ENCODE results near the gene APOBEC3G. TPM values are rescaled to one million over a fixed set of nuclear protein-coding genes. Genes with fewer than 3 reads are reported as not detected.
"Not testable (repeated sequence)": the region's sequence is repeated elsewhere in the genome, so short reads cannot be mapped to it uniquely, and the experiment has no call there.

APOBEC3G gene
- polyA plus RNA-seq, 3 donors, result 33.3 to 73.6 (median 64.5) TPM

GRCh38 chr22:39068033-39068785 is 8.9 kb upstream of the APOBEC3G start:
- Histone ChIP-seq H3K9me3 (replicated peaks in 1 of 2; ENCODE audit: control insufficient read depth in 1 of 2, insufficient read depth in 1 of 2, low read length in 2 of 2) (no peaks in the 10 kb centered on the region), H3K27me3 (ENCODE audit: control insufficient read depth in 2 of 2, insufficient read depth in 2 of 2, low read length in 2 of 2) (no peaks in the 10 kb centered on the region), H3K4me3 (replicated peaks in 1 of 3; ENCODE audit: low read depth in 2 of 3, low read length in 3 of 3) (no peak overlapping the region), H3K9ac (ENCODE audit: insufficient read depth, low read length, poor library complexity, severe bottlenecking) (no peak overlapping the region), H3K4me1 (ENCODE audit: control insufficient read depth in 1 of 2, insufficient read depth in 2 of 2, low read length in 2 of 2) (peaks cover 19 to 25% of the 10 kb centered on the region in 2 donors), H3K4me2 (replicated peaks; ENCODE audit: extremely low read depth, low read length, poor library complexity, severe bottlenecking) (no peak overlapping the region), H3K27ac (ENCODE audit: low read depth in 1 of 2, low read length in 2 of 2) (no peak overlapping the region), H3K36me3 (replicated peaks in 1 of 2; ENCODE audit: control insufficient read depth in 1 of 2, insufficient read depth in 2 of 2, low read length in 2 of 2) (no peaks in the 10 kb centered on the region), H2AFZ (ENCODE audit: insufficient read depth, low read depth, low read length, poor library complexity, severe bottlenecking) (no peak overlapping the region), H3K79me2 (ENCODE audit: insufficient read depth, low read length) (no peaks in the 10 kb centered on the region), H4K20me1 (ENCODE audit: insufficient read depth, low read length) (no peaks in the 10 kb centered on the region)
- peaks cover 14% of the 10 kb centered on the region for H3K4me1 Mint-ChIP-seq
- peaks cover 0 to 4% (median 4%) of the 10 kb centered on the region in 3 donors for H3K27me3 Mint-ChIP-seq (ENCODE audit: low read depth in 3 of 3)
- no peak overlapping the region for H3K4me3 Mint-ChIP-seq
- H3K27ac Mint-ChIP-seq, result peak overlapping the region in 1 of 7 donors; percentile 27
- WGBS (ENCODE audit: insufficient coverage), result 89% methylated on average over 9 of the region's 13 CpGs
- no peak for TF ChIP-seq CTCF (IDR thresholded peaks at IDR 0.05)
- no peaks in the 10 kb centered on the region for H3K36me3 Mint-ChIP-seq
- no peak for DNase-seq
- H3K9me3 Mint-ChIP-seq, result no peaks in the 10 kb centered on the region
- intact Hi-C loops (cut with micrococcal nuclease), result no loop called here

GRCh38 chr22:39070186-39070585 is 6.9 kb upstream of the APOBEC3G start:
- no peaks in the 10 kb centered on the region for H3K36me3 ChIP-seq (replicated peaks in 1 of 2; ENCODE audit: control insufficient read depth in 1 of 2, insufficient read depth in 2 of 2, low read length in 2 of 2)
- WGBS (ENCODE audit: insufficient coverage), result 93% methylated on average over 4 of the region's 7 CpGs
- no peak for DNase-seq
- no peaks in the 10 kb centered on the region for H3K79me2 ChIP-seq (ENCODE audit: insufficient read depth, low read length)
- no peak overlapping the region for H2AFZ ChIP-seq (ENCODE audit: insufficient read depth, low read depth, low read length, poor library complexity, severe bottlenecking)
- peaks cover 0 to 2% (median 0%) of the 10 kb centered on the region in 3 donors for H3K27me3 Mint-ChIP-seq (ENCODE audit: low read depth in 3 of 3)
- H3K4me3 ChIP-seq (replicated peaks in 1 of 3; ENCODE audit: low read depth in 2 of 3, low read length in 3 of 3), result no peak overlapping the region
- no peak for TF ChIP-seq CTCF (IDR thresholded peaks at IDR 0.05)
- peaks cover 9% of the 10 kb centered on the region for H3K4me1 Mint-ChIP-seq
- H3K9me3 Mint-ChIP-seq, result no peaks in the 10 kb centered on the region
- peaks cover 9 to 16% of the 10 kb centered on the region in 2 donors for H3K4me1 ChIP-seq (ENCODE audit: control insufficient read depth in 1 of 2, insufficient read depth in 2 of 2, low read length in 2 of 2)
- H3K27ac ChIP-seq (ENCODE audit: low read depth in 1 of 2, low read length in 2 of 2), result no peak overlapping the region
- H3K9ac ChIP-seq (ENCODE audit: insufficient read depth, low read length, poor library complexity, severe bottlenecking), result no peak overlapping the region
- H3K36me3 Mint-ChIP-seq, result no peaks in the 10 kb centered on the region
- H3K9me3 ChIP-seq (replicated peaks in 1 of 2; ENCODE audit: control insufficient read depth in 1 of 2, insufficient read depth in 1 of 2, low read length in 2 of 2), result no peaks in the 10 kb centered on the region
- intact Hi-C loops (cut with micrococcal nuclease), result no loop called here
- no peaks in the 10 kb centered on the region for H4K20me1 ChIP-seq (ENCODE audit: insufficient read depth, low read length)
- no peak overlapping the region for H3K27ac Mint-ChIP-seq
- H3K4me2 ChIP-seq (replicated peaks; ENCODE audit: extremely low read depth, low read length, poor library complexity, severe bottlenecking), result no peak overlapping the region
- no peak overlapping the region for H3K4me3 Mint-ChIP-seq
- H3K27me3 ChIP-seq (ENCODE audit: control insufficient read depth in 2 of 2, insufficient read depth in 2 of 2, low read length in 2 of 2), result no peaks in the 10 kb centered on the region

- peak overlapping the region in 1 of 2 donors; percentile 70 for H3K4me3 Mint-ChIP-seq
- DNase-seq, result peak in 1 of 3 donors; percentile 28
- H3K27me3 ChIP-seq (ENCODE audit: control insufficient read depth in 2 of 2, insufficient read depth in 2 of 2, low read length in 2 of 2); H3K9me3 ChIP-seq (replicated peaks in 1 of 2; ENCODE audit: control insufficient read depth in 1 of 2, insufficient read depth in 1 of 2, low read length in 2 of 2); H4K20me1 ChIP-seq (ENCODE audit: insufficient read depth, low read length); H3K27me3 Mint-ChIP-seq (ENCODE audit: low read depth in 3 of 3); H3K9me3 Mint-ChIP-seq; intact Hi-C loops (cut with micrococcal nuclease); H3K79me2 ChIP-seq (ENCODE audit: insufficient read depth, low read length); H3K36me3 ChIP-seq (replicated peaks in 1 of 2; ENCODE audit: control insufficient read depth in 1 of 2, insufficient read depth in 2 of 2, low read length in 2 of 2); H3K36me3 Mint-ChIP-seq: not testable (repeated sequence)
- H2AFZ ChIP-seq (ENCODE audit: insufficient read depth, low read depth, low read length, poor library complexity, severe bottlenecking), result peak overlapping the region; percentile 85
- peaks cover 21% of the 10 kb centered on the region for H3K4me1 Mint-ChIP-seq
- 12% methylated on average over 5 of the region's 7 CpGs for WGBS (ENCODE audit: insufficient coverage)
- H3K27ac Mint-ChIP-seq, result peak overlapping the region; percentile 66 to 92 (median 90)
- peak overlapping the region; percentile 46 for H3K9ac ChIP-seq (ENCODE audit: insufficient read depth, low read length, poor library complexity, severe bottlenecking)
- H3K4me3 ChIP-seq (replicated peaks in 1 of 3; ENCODE audit: low read depth in 2 of 3, low read length in 3 of 3), result peak overlapping the region in 1 of 3 experiments; percentile 46
- peak overlapping the region; percentile 57 for H3K4me2 ChIP-seq (replicated peaks; ENCODE audit: extremely low read depth, low read length, poor library complexity, severe bottlenecking)
- peak overlapping the region; percentile 34 to 89 for H3K27ac ChIP-seq (ENCODE audit: low read depth in 1 of 2, low read length in 2 of 2)
- peaks cover 12 to 28% of the 10 kb centered on the region in 2 donors for H3K4me1 ChIP-seq (ENCODE audit: control insufficient read depth in 1 of 2, insufficient read depth in 2 of 2, low read length in 2 of 2)
Observed at GRCh38 chr22:39072581-39072981, 4.5 kb upstream of the APOBEC3G start.
